Activated T-cell treated with anti-CD3 and anti-CD28 coated beads, Interleukin-2, amount 50 U/mL, for 1 hour (primary cell): ENCODE results near the gene TFR2.
A peak's percentile ranks its signal among the peaks of the same experiment; 100 is the strongest.
"Not testable (repeated sequence)": the region's sequence is repeated elsewhere in the genome, so short reads cannot be mapped to it uniquely, and the experiment has no call there.

Source experiments
- DNase-seq: peaks from one replicate; pipeline ENCODE4 v3.0.0-alpha.2; 2020

TFR2 gene

DNA sequence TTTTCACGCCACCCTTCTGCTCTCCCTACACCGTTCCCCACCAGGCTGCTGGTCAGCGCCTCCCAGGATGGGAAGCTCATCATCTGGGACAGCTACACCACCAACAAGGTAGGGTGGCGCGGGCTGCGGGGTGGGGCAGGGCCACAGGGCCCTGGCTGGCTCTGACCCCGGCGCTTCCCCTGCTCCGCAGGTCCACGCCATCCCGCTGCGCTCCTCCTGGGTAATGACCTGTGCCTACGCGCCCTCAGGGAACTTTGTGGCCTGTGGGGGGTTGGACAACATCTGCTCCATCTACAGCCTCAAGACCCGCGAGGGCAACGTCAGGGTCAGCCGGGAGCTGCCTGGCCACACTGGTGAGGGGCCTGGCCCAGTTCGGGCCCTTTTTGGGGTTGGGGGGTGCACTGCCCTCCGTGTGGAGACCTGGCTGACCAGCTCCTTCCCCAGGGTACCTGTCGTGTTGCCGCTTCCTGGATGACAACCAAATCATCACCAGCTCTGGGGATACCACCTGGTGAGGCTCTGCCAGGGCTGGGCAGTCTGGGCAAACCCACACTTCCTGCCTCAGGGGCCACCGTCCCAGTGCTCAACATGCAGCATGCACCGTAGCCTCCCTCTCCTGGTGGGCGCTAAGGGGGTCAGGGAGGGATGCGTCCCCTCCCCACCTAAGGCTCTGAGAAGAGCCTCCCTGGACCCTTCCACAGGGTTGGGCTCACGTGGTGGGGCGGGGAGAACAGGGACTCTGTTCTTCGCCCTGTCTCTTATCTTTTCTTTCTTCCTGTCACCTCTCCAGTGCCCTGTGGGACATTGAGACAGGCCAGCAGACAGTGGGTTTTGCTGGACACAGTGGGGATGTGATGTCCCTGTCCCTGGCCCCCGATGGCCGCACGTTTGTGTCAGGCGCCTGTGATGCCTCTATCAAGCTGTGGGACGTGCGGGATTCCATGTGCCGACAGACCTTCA lies 36.2 kb upstream of the TFR2 start:
- DNase-seq, result no peak

DNA sequence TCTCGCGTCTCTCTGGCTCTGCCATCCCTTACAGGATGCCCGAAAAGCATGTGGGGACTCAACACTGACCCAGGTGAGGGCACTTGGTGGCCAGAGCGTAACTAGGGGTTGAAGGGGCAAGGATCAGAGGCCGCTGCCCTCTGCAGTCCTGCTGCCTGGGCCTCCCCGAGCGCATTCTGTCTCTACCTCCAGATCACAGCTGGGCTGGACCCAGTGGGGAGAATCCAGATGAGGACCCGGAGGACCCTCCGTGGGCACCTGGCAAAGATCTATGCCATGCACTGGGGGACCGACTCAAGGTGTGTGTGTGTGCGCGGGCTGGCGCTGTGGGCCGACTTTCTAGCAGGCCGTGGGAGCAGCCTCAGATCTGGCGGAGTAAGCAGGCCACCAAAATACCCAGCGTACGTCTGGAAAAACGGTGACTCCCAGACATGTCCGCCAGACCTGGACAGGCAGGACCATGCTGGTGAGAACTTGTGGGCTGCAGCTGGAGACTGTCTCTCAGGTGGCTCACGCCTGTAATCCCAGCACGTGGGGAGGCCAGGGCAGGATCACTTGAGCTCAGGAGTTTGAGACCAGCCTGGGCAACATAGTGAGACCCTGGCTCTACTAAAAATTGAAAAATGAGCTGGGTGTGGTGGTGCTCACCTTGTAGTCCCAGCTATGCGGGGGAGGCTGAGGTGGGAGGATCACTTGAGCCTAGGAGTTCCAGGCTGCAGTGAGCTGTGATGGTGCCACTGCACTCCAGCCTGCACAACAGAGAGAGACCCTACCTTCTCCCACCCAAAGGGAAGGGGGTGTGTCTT lies 35.4 kb upstream of the TFR2 start:
- DNase-seq, result no peak

DNA sequence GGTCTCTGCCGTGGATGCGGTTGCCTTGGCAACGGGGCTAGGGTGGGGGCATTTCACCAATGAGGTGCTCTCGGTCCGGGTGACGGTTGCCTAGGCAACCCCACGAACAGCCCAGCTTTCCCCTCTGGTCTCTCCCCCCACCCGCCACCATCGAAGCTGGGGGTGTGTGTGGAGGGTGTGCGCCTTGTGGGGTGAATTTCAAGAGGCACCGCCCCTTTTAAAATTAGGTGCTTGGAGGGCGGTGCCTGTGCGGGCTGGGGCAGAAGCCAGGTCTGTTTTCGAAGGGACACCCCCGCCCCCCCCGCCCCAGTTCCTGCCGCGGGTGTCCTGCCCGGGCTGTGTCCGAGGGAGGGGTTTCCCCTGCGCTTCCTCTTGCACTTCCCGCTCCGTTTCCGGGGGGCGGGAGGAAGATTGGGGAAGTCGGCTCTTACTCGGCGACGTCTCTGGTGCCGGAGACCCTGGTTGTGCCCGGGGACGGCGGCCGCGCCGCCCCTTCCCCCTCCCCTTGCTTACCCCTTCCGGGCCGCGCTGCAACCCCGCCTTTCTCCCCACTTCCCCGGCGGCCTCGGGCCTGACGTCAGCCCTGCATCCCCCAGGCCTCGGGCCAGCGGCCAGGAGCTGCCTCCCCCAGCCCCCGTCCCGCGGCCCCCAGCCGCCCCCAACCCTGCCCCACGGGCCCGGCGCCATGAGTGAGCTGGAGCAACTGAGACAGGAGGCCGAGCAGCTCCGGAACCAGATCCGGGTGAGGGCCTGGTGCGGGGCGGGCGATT lies 34.4 kb upstream of the TFR2 start:
- peak; percentile 87 for DNase-seq

DNA sequence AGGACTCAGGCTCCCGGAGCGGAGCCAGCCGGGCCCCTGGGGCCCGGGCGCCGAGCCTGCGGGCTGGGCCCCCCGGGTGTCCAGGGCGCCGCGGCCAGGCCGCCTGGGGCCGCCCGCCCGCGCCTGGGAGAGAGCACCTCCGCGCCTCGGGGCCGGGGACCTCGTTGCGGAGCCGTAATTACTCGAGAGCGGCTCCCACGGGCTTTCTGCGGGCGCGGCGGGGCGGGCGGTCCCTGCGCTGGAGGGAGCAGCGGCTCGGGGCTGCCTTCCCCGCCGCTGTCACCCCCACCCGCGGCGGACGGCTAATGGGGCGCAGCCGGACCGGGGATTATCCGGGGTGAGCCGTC lies 33.7 kb upstream of the TFR2 start:
- no peak for DNase-seq

DNA sequence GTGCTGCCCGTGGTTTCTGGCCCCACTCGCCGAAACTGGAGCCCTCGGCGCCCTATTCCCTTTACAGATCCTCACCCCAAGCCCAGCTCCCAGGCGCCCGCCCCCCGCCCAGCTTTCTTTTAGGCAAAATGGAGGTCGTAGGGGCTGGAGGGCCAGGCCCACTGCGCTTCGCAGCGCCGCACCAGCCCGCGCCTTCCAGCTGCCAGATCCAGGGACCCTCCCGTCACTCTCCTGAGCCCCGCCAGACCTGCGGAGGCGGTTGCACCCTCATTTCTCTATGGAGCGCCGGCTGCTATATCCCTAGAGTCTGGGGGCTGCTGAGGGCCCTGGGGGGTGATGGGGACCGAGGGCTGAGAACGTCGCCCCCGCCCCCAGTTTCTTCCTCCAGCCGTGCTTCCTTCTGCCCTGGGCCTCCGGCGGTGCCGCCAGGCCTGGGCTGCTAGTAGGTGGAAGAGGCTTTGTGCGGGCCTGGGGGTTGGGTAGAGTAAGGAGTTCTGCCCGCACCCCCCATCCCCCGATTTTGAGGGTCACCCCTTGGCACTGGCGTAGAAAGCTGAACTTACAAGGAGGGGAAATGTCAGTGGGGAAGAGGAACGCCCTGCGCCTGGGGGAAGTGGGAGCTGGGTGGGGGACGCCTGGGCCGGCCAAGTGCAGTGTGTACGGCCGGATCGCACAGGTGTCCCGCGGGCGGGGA lies 33.2 kb upstream of the TFR2 start:
- DNase-seq, result peak; percentile 59

DNA sequence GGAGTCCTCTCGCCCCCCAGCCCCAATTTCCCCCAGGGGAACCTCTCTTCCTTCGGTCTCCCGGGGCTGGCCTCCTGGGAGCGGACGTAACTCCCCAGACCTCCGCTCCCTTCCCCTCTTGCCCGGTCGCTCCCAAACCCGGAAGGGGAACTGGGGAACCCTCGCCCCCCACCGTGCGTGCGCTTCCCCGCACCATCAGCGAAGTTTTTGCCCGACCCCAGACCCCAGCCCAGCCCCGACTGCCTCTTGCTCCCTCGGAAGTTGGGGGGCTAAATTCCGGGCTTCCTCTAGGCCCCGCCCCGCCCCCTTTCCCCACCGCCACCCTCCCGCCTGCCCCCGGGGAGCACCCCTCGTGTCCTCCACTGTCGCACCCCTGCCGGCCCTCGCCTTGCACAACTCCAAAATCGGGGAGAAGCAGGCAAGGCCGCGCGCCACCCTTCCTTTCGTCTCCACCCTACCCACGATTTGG lies 32.6 kb upstream of the TFR2 start:
- DNase-seq, result no peak

DNA sequence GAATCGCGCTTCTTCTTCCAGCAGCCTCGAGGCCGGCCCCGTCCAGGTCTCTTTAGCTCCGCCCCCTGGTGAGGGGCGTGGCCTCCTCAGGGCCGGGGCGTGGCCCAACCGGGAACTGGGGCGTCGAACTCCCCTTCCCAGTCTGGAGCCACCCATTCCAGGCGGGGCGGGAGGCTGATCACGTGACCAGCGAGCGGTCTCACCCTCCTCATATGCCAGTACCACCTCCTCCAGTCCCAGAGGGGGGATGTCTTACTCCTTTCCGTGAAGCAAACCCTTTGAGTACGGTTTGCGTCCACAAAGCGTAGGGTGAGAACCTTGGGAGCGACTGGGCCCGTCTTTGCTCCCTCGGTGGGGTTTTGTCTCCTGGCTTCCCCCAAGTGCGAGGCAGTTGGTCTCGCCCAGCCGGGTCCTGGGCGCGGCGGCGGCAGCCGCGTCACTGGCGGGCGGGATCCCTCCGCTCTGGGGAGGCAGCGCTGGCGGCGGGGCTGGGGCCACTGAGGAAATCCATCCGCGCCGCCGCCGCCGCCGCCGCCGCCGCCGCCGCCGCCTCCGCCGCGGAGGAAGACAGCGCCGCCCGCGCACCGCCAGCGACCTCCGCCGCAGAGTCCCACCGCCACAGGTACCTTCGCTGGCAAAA lies 32.1 kb upstream of the TFR2 start, which contains the start of gene GNB2:
GNB2 (plus strand) TSS at position 439 of the 640 bp plus-strand sequence. CDS start 2,526 bp downstream, outside the sequence.
- DNase-seq, result peak; percentile 98

DNA sequence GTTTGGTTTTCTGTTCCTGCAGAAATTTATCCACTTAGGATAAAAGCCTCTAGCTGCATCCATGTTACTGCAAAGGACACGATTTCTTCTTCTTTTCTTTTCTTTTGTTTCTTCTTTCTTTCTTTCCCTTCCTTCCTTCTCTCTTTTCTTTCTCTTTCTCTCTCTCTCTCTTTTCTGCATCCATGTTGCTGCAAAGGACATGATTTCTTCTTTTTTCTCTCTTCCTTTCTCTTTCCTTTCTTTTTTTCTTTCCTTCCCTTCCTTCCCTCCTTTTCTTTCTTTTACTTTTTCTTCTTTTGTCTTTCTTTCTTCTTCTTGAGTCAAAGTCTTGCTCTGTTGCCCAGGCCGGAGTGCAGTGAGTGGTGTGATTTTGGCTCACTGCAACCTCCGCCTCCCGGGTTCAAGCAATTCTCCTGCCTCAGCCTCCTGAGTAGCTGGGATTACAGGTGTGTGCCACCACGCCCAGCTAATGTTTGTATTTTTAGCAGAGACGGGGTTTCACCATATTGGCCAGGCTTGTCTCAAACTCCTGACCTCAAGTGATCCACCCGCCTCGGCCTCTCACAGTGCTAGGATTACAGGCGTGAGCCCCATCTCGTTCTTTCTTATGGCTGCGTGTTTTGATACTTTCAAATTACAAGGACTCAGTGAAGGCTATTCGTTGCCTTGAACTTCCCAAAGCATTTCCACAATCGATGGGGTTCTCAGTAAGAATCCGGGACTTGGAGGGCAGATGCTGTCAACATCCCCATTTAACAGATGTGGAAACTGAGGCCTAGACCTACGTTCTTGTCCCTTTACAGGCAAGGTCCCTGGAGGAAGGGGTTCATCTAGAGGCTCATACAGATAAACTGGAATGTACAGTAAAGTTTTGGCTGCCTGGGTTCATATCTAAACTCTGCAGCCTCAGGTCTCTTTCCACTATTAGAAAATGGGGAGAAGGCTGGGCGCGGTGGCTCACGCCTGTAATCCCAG lies 30.3 kb upstream of the TFR2 start:
- no peak for DNase-seq

DNA sequence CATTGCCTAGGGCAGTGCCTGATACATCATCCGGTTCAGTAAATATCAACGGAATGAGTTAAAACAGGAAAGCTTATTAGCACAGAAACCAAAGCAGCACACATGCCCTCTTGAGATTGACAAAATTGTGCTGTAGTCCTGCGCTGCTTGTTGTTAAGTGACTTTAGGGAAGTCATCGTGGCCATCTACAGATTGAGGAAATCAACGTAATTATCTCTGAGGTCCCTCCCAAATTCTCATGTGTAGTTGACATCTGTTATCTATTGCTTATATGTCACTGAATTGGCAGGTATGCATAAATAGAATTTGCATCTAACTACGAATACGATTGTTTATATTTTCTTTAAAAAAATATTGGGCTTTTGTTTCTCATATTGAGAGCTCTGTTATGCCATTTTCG lies 28.7 kb upstream of the TFR2 start:
- no peak for DNase-seq

DNA sequence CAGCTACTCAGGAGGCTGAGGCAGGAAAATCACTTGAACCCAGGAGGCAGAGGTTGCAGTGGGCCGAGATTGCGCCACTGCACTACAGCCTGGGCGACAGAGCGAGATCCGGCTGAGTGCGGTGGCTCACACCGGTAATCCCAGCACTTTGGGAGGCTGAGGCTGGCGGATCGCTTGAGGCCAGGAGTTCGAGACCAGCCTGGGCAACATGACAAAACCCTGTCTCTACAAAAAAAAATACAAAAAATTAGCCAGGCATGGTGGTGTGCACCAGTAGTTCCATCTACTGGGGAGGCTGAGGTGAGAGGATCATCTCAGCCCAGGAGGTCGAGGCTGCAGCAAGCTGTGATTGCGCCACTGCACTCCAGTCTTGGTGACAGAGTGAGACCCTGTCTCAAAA lies 27.8 kb upstream of the TFR2 start:
- not testable (repeated sequence) for DNase-seq

DNA sequence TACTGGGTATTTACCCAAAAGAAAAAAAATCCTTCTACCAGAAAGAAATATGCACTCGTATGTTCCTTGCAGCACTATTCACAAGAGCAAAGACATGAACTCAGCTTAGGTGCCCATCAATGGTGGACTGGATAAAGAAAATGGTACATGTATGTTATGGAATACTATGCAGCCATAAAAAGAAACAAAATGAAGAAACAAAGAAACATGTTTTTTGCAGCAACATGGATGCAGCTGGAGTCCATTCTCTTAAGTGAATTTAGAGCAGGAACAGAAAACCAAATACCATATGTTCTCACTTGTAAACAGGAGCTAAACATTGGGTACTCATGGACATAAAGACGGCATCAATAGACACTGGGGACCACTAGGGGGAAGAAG lies 26.7 kb upstream of the TFR2 start:
- DNase-seq, result no peak

DNA sequence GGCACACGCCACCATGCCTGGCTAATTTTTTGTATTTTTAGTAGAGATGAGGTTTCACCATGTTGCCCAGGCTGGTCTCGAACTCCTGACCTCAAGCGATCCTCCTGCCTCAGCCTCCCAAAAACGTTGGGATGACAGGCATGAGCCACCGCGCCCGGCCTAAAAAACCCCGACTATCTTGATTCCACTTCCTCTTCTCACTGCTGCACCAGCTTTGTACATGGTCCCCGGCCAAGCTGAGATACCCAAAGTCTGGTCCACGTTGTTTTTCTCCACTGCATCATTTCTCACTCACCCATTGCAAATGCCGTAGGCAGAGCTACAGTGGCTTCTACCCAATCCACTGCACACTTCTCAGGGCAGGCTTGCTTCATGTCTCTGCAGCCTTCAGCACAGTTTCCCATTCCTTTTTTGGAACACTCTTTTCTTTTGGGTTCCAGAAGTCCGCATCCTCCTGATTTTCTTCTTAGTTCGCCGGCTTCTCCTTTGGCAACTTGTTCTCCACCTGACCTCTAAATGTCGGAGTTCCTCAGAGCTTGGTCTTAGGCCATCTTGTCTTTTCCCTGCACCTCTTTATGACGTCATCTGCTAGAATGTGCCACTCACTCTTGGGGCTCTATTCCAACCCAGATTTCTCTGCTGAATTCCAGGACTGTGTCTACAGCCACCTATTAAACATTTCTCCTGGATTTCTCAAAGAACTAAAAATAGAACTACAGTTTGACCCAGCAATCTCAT lies 26.1 kb upstream of the TFR2 start:
- no peak for DNase-seq

DNA sequence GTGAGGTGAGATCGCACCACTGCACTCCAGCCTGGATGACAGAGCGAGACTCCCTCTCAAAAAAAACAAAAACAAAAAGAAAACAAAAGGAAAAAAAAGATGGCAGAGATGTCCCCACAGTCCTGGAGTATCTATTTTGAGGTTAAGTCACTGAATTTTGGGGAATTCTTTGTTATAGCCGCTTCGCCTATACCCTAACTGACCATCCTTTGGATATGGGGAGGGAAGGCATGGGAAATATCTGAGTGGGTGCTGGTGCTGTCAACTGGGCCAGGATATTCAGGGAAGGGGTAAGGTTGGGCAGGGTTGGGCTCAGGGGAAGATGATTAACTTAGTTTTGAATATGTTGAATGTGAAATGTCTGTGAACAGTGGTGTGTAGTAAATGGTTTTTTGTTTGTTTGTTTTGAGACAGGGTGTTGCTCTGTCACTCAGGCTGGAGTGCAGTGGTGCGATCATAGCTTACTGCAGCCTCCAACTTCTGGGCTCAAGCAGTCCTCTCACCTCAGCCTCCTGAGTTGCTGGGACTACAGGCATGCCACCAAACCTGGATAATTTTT lies 23.9 kb upstream of the TFR2 start:
- no peak for DNase-seq

DNA sequence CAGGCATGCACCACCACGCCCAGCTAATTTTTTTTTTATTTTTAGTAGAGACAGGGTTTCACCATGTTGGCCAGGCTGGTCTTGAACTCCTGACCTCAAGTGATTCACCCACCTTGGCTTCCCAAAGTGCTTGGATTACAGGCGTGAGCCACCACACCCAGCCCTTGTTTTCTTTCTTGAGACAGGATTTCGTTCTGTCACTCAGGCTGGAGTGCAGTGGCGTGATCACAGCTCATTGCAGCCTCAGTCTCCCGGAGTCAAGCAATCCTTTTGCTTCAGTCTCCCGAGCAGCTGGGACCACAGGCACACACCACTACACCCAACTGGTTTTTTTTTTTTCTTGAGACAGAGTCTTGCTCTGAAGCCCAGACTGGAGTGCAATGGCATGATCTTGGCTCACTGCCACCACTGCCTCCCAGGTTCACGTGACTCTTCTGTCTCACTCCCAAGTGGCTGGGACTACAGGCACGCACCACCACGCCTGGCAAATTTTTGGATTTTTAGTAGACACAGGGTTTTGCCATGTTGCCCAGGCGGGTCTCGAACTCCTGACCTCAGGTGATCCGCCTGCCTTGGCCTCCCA lies 20.9 kb upstream of the TFR2 start:
- DNase-seq, result not testable (repeated sequence)

DNA sequence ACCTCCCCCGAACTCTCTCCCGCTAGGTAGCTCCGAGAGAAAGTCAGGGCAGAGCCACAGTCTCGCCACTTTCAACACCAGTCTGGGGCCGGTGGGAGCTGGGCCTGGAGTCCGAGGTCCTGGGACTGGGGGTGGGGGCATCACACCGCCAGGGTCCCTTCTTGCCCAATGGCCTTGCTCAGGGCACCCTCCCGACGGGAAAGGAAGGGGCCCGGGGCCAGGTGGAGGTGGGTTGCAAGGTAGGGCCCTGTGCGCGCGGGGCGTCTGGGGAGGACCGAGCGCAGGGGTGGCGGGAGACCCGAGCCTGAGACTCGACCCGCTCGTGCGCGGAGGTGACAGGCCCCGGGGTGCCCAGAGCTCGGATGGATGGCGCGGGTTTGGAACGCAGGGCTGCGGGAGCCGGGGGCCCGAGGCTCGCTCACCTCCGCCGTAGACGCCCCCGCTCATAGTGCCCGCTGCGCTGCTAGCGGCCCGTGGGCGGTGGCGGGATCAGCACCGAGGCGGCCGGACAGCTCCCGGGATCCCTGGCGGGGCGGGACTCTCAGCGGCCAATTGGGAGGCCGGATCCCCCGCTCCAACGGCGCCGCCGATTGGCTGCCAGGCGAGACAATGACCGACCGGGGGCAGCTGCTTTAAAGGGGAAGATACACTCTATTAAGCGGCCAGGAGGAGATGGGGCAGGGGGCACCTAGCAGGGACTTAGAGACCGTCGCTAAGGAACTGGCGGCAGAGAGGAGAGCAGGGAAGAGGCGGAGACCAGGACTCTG lies 14.7 kb upstream of the TFR2 start, which contains the start of gene ACTL6B:
ACTL6B (minus strand) TSS at position 541 of the 767 bp plus-strand sequence; CDS start at position 447, 94 bp downstream.
- peak; percentile 68 for DNase-seq

DNA sequence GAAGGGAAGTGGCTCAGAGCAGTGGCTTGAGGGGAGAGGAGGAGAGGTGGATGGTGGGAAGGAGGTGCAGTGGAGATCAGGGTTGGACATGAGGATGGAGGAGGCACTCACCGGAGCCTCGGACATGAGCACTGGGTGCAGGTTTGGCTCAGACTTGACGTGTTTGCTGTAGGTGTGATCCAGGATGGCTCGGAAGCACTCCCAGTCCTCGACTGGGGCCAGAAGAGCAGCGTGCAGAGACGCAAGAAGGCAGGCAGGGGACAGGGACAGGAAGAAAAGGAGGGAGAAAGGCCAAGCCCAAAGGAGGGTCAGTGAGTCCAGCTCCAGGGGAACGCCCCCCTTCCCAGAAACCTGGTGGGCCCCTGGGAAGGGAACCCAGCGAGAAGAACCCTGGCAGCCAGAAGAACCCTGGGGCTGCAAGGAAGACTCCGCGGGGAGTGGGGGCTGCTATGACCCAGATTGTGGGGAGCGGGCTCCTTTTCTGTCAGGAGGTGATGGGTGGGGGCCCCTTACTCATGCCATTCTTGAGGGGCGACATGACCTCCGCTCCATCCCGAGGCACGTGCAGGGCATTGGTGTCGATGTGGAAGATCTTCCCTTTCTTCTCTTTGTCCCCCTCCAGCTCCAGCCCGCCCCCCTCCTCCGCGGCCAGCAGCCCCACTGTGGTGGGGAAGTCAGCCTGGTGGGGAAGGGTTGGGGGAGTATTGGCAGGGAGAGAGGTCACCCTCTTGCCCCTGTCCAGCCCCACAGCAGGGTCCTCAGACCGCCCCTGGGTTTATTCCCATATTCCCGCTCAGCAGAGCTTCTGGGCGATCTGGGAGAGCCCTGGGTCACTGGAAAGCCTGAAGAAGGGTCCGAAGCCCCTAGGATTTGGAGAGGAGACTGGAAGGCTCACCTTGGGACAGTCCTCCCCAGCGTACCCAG lies 13.8 kb upstream of the TFR2 start:
- no peak for DNase-seq
